HG02623 (cell line): Measurements from ENCODE around the gene SPECC1L.
"Not testable (repeated sequence)": the region's sequence is repeated elsewhere in the genome, so short reads cannot be mapped to it uniquely, and the experiment has no call there.

ENCODE experiments used
- ATAC-seq: cut with Tn5 transposase; IDR thresholded peaks from one replicate; pipeline ENCODE4 v1.9.1; 2021; ENCODE audit warnings: moderate library complexity; ENCODE audit not compliant: unreplicated experiment

Gene SPECC1L

GRCh38 chr22:24282401-24282800 lies 11.8 kb downstream of the SPECC1L start:
- no peak for ATAC-seq

- no peak for ATAC-seq
These were observed 14.1 kb downstream of the SPECC1L start for GRCh38 chr22:24284747-24285203.

- no peak for ATAC-seq
These were observed 14.6 kb downstream of the SPECC1L start for GRCh38 chr22:24285245-24285644.

- not testable (repeated sequence) for ATAC-seq
These were observed 16.6 kb downstream of the SPECC1L start for GRCh38 chr22:24287212-24287611.

GRCh38 chr22:24287801-24288200 lies 17.2 kb downstream of the SPECC1L start:
- not testable (repeated sequence) for ATAC-seq

GRCh38 chr22:24289114-24289513 lies 18.5 kb downstream of the SPECC1L start:
- no peak for ATAC-seq

GRCh38 chr22:24289741-24290163 lies 19.1 kb downstream of the SPECC1L start:
- no peak for ATAC-seq

- ATAC-seq, result no peak
These were observed 19.8 kb downstream of the SPECC1L start for GRCh38 chr22:24290459-24290858.

GRCh38 chr22:24291515-24292201 lies 21.0 kb downstream of the SPECC1L start:
- no peak for ATAC-seq

- not testable (repeated sequence) for ATAC-seq
These were observed 21.7 kb downstream of the SPECC1L start for GRCh38 chr22:24292202-24292830.

GRCh38 chr22:24294913-24295312 lies 24.3 kb downstream of the SPECC1L start:
- not testable (repeated sequence) for ATAC-seq

GRCh38 chr22:24298497-24299155 lies 28.0 kb downstream of the SPECC1L start:
- not testable (repeated sequence) for ATAC-seq

GRCh38 chr22:24300522-24300921 lies 29.9 kb downstream of the SPECC1L start:
- ATAC-seq, result not testable (repeated sequence)

- no peak for ATAC-seq
These were observed 32.0 kb downstream of the SPECC1L start for GRCh38 chr22:24302591-24302990.

GRCh38 chr22:24303007-24303406 lies 32.4 kb downstream of the SPECC1L start:
- no peak for ATAC-seq

- ATAC-seq, result no peak
These were observed 33.5 kb downstream of the SPECC1L start for GRCh38 chr22:24304062-24304675.

GRCh38 chr22:24305260-24305692 lies 34.6 kb downstream of the SPECC1L start:
- no peak for ATAC-seq

- ATAC-seq, result no peak
These were observed 40.3 kb downstream of the SPECC1L start for GRCh38 chr22:24310969-24311368.

GRCh38 chr22:24315367-24315966 lies 44.8 kb downstream of the SPECC1L start:
- no peak for ATAC-seq

- not testable (repeated sequence) for ATAC-seq
These were observed 45.6 kb downstream of the SPECC1L start for GRCh38 chr22:24316264-24316663.

- ATAC-seq, result not testable (repeated sequence)
These were observed 46.9 kb downstream of the SPECC1L start for GRCh38 chr22:24317511-24317910.
